ENCODE measurements around the gene GOLGB1. TPM values are rescaled to one million over a fixed set of nuclear protein-coding genes. Genes with fewer than 3 reads are reported as not detected.
"Not testable (repeated sequence)": the region's sequence is repeated elsewhere in the genome, so short reads cannot be mapped to it uniquely, and the experiment has no call there.

GOLGB1 gene
- total and polyA plus RNA-seq, 4 donors, result 10.1 to 58.8 (median 33.0) TPM

GRCh38 chr3:121747976-121748375, 1.6 kb downstream of the GOLGB1 start:
- WGBS, result 11% methylated on average over 3 of the region's 3 CpGs
- no peak for DNase-seq (ENCODE audit: low spot score)

GRCh38 chr3:121743106-121743505, 6.4 kb downstream of the GOLGB1 start:
- H3K36me3 ChIP-seq (ENCODE audit: control insufficient read depth in 4 of 4, insufficient read depth in 3 of 4, low read depth in 1 of 4, low read length in 3 of 4); DNase-seq (ENCODE audit: low spot score); H3K9me3 ChIP-seq (ENCODE audit: control insufficient read depth in 4 of 4, low read length in 3 of 4); H3K27me3 ChIP-seq (ENCODE audit: control insufficient read depth in 4 of 4, insufficient read depth in 4 of 4, low read length in 3 of 4); H3K4me3 ChIP-seq (ENCODE audit: low read depth in 1 of 3, low read length in 3 of 3); H3K9ac ChIP-seq (ENCODE audit: low read depth in 1 of 2, low read length in 2 of 2); H3K27ac ChIP-seq (ENCODE audit: low read depth in 1 of 2, low read length in 2 of 2): not testable (repeated sequence)
- 98% methylated on average over 2 of the region's 2 CpGs for WGBS
- peaks cover 0 to 17% (median 10%) of the 10 kb centered on the region in 4 donors for H3K4me1 ChIP-seq (ENCODE audit: control insufficient read depth in 4 of 4, insufficient read depth in 4 of 4, low read length in 3 of 4)

More at GRCh38 chr3:121747976-121748375, 1.6 kb downstream of the GOLGB1 start:
- no peak for TF ChIP-seq EGR1 (IDR thresholded peaks at IDR 0.05; ENCODE audit: low read depth in 2 of 2)
- TF ChIP-seq RAD21 (IDR thresholded peaks at IDR 0.05), result no peak
- TF ChIP-seq, protein P1, sequence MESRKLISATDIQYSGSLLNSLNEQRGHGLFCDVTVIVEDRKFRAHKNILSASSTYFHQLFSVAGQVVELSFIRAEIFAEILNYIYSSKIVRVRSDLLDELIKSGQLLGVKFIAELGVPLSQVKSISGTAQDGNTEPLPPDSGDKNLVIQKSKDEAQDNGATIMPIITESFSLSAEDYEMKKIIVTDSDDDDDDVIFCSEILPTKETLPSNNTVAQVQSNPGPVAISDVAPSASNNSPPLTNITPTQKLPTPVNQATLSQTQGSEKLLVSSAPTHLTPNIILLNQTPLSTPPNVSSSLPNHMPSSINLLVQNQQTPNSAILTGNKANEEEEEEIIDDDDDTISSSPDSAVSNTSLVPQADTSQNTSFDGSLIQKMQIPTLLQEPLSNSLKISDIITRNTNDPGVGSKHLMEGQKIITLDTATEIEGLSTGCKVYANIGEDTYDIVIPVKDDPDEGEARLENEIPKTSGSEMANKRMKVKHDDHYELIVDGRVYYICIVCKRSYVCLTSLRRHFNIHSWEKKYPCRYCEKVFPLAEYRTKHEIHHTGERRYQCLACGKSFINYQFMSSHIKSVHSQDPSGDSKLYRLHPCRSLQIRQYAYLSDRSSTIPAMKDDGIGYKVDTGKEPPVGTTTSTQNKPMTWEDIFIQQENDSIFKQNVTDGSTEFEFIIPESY (IDR thresholded peaks at IDR 0.05), result no peak
- TF ChIP-seq, protein P2, sequence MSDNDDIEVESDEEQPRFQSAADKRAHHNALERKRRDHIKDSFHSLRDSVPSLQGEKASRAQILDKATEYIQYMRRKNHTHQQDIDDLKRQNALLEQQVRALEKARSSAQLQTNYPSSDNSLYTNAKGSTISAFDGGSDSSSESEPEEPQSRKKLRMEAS (IDR thresholded peaks at IDR 0.05), result no peak
- TF ChIP-seq NR2F2 (IDR thresholded peaks at IDR 0.05), result no peak
- TF ChIP-seq, protein P3, sequence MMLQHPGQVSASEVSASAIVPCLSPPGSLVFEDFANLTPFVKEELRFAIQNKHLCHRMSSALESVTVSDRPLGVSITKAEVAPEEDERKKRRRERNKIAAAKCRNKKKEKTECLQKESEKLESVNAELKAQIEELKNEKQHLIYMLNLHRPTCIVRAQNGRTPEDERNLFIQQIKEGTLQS (IDR thresholded peaks at IDR 0.05), result no peak
- no peak for TF ChIP-seq JUND (IDR thresholded peaks at IDR 0.05)
- TF ChIP-seq GABPA (IDR thresholded peaks at IDR 0.05 in 1 of 2, conservative IDR thresholded peaks at IDR 0.05 in 1 of 2), result no peak
- TF ChIP-seq SP1 (IDR thresholded peaks at IDR 0.05), result no peak
- TF ChIP-seq YY1 (IDR thresholded peaks at IDR 0.05), result no peak
- TF ChIP-seq, protein P4, sequence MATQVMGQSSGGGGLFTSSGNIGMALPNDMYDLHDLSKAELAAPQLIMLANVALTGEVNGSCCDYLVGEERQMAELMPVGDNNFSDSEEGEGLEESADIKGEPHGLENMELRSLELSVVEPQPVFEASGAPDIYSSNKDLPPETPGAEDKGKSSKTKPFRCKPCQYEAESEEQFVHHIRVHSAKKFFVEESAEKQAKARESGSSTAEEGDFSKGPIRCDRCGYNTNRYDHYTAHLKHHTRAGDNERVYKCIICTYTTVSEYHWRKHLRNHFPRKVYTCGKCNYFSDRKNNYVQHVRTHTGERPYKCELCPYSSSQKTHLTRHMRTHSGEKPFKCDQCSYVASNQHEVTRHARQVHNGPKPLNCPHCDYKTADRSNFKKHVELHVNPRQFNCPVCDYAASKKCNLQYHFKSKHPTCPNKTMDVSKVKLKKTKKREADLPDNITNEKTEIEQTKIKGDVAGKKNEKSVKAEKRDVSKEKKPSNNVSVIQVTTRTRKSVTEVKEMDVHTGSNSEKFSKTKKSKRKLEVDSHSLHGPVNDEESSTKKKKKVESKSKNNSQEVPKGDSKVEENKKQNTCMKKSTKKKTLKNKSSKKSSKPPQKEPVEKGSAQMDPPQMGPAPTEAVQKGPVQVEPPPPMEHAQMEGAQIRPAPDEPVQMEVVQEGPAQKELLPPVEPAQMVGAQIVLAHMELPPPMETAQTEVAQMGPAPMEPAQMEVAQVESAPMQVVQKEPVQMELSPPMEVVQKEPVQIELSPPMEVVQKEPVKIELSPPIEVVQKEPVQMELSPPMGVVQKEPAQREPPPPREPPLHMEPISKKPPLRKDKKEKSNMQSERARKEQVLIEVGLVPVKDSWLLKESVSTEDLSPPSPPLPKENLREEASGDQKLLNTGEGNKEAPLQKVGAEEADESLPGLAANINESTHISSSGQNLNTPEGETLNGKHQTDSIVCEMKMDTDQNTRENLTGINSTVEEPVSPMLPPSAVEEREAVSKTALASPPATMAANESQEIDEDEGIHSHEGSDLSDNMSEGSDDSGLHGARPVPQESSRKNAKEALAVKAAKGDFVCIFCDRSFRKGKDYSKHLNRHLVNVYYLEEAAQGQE (IDR thresholded peaks at IDR 0.05), result no peak
- no peak for TF ChIP-seq HNF4G (IDR thresholded peaks at IDR 0.05)
- no peak for TF ChIP-seq FOXA1 (IDR thresholded peaks at IDR 0.05)
- TF ChIP-seq HNF4A (conservative IDR thresholded peaks at IDR 0.05), result no peak
- TF ChIP-seq FOXA2 (IDR thresholded peaks at IDR 0.05), result no peak
- TF ChIP-seq TAF1 (conservative IDR thresholded peaks at IDR 0.05), result no peak
- no peak for TF ChIP-seq RXRA (IDR thresholded peaks at IDR 0.05)
- TF ChIP-seq CTCF (IDR thresholded peaks at IDR 0.05; ENCODE audit: low read depth, low read length, missing input control), result no peak
- Histone ChIP-seq H3K36me3 (ENCODE audit: control insufficient read depth in 4 of 4, insufficient read depth in 3 of 4, low read depth in 1 of 4, low read length in 3 of 4) (no peaks in the 10 kb centered on the region), H3K27ac (ENCODE audit: low read depth in 1 of 2, low read length in 2 of 2) (peak overlapping the region in 1 of 2 donors; percentile 96), H3K27me3 (ENCODE audit: control insufficient read depth in 4 of 4, insufficient read depth in 4 of 4, low read length in 3 of 4) (no peaks in the 10 kb centered on the region), H3K9me3 (ENCODE audit: control insufficient read depth in 4 of 4, low read length in 3 of 4) (no peaks in the 10 kb centered on the region), H3K4me3 (ENCODE audit: low read depth in 1 of 3, low read length in 3 of 3) (peak overlapping the region; percentile 78 to 97 (median 92)), H3K9ac (ENCODE audit: low read depth in 1 of 2, low read length in 2 of 2) (peak overlapping the region; percentile 83 to 95), H3K4me1 (ENCODE audit: control insufficient read depth in 4 of 4, insufficient read depth in 4 of 4, low read length in 3 of 4) (peaks cover 2 to 31% (median 20%) of the 10 kb centered on the region in 4 donors)
